H9 (cell line): ENCODE measurements around the gene ACOXL. TPM values are rescaled to one million over a fixed set of nuclear protein-coding genes. Genes with fewer than 3 reads are reported as not detected.

Experiments
- DNase-seq: peaks from one replicate; pipeline ENCODE4 v3.0.0-alpha.2; 2017
- H2AFZ ChIP-seq: one replicate; pipeline ENCODE4 v1.6.1; 2013; ENCODE audit warnings: mild to moderate bottlenecking, low read length, control low read depth, moderate library complexity
- H2AK5ac ChIP-seq: 2 replicates; pipeline ENCODE4 v1.6.1; 2013; ENCODE audit warnings: low read length, control low read depth, mixed read lengths; ENCODE audit not compliant: insufficient read length
- H2BK120ac ChIP-seq: one replicate; pipeline ENCODE4 v1.6.1; 2013; ENCODE audit warnings: low read depth, mild to moderate bottlenecking, low read length, control low read depth, inconsistent platforms; ENCODE audit not compliant: poor library complexity, severe bottlenecking
- H2BK12ac ChIP-seq: 2 replicates; pipeline ENCODE4 v1.6.1; 2013; ENCODE audit warnings: low read length, control low read depth, mixed read lengths, low read depth; ENCODE audit not compliant: insufficient read length
- H2BK15ac ChIP-seq: 2 replicates; pipeline ENCODE4 v1.6.1; 2013; ENCODE audit warnings: low read depth, low read length, control low read depth
- H2BK20ac ChIP-seq: one replicate; pipeline ENCODE4 v1.6.1; 2013; ENCODE audit warnings: low read depth, mild to moderate bottlenecking, low read length, control low read depth, inconsistent platforms; ENCODE audit not compliant: poor library complexity, severe bottlenecking
- H2BK5ac ChIP-seq: 2 replicates; pipeline ENCODE4 v1.6.1; 2013; ENCODE audit warnings: low read length, control low read depth, mixed read lengths; ENCODE audit not compliant: insufficient read length
- H3K14ac ChIP-seq: 2 replicates; pipeline ENCODE4 v1.6.1; 2013; ENCODE audit warnings: low read length, control low read depth; ENCODE audit not compliant: insufficient read depth
- H3K18ac ChIP-seq: 2 replicates; pipeline ENCODE4 v1.6.1; 2013; ENCODE audit warnings: low read depth, mild to moderate bottlenecking, mixed read lengths, low read length, control low read depth; ENCODE audit not compliant: insufficient read length
- H3K23ac ChIP-seq: 2 replicates; pipeline ENCODE4 v1.6.1; 2013; ENCODE audit warnings: low read length, control low read depth, mixed read lengths, low read depth; ENCODE audit not compliant: insufficient read length
- H3K23me2 ChIP-seq: 2 replicates; pipeline ENCODE4 v1.6.1; 2013; ENCODE audit warnings: low read depth, mild to moderate bottlenecking, mixed read lengths, low read length, control low read depth; ENCODE audit not compliant: insufficient read length, poor library complexity, severe bottlenecking
- H3K27ac ChIP-seq: 2 replicates; pipeline ENCODE4 v1.5.1; 2013; ENCODE audit warnings: low read length, control low read depth, mixed read lengths, low read depth; ENCODE audit not compliant: insufficient read length
- H3K27me3 ChIP-seq: 2 replicates; pipeline ENCODE4 v1.6.1; 2013; ENCODE audit warnings: low read length, control low read depth, inconsistent platforms; ENCODE audit not compliant: insufficient read depth
- H3K4ac ChIP-seq: 2 replicates; pipeline ENCODE4 v1.6.1; 2013; ENCODE audit warnings: low read depth, mild to moderate bottlenecking, control low read depth, inconsistent platforms, low read length, moderate library complexity
- H3K4me1 ChIP-seq: 2 replicates; pipeline ENCODE4 v1.6.1; 2013; ENCODE audit warnings: low read length, control low read depth, inconsistent platforms; ENCODE audit not compliant: insufficient read depth
- H3K4me2 ChIP-seq: 2 replicates; pipeline ENCODE4 v1.6.1; 2013; ENCODE audit warnings: low read length, control low read depth, mixed read lengths; ENCODE audit not compliant: insufficient read length, insufficient read depth
- H3K56ac ChIP-seq: 2 replicates; pipeline ENCODE4 v1.6.1; 2013; ENCODE audit warnings: low read depth, mild to moderate bottlenecking, mixed read lengths, low read length, control low read depth; ENCODE audit not compliant: insufficient read length
- H3K79me1 ChIP-seq: 2 replicates; pipeline ENCODE4 v1.6.1; 2013; ENCODE audit warnings: low read depth, mild to moderate bottlenecking, moderate library complexity, low read length, control low read depth, inconsistent platforms; ENCODE audit not compliant: insufficient read depth, poor library complexity, severe bottlenecking
- H3K79me2 ChIP-seq: 2 replicates; pipeline ENCODE4 v1.6.1; 2013; ENCODE audit warnings: low read length, control low read depth, inconsistent platforms; ENCODE audit not compliant: insufficient read depth
- H3K9ac ChIP-seq: 2 replicates; pipeline ENCODE4 v1.6.1; 2013; ENCODE audit warnings: low read length, control low read depth, mixed read lengths; ENCODE audit not compliant: insufficient read length; ENCODE audit errors: extremely low read depth
- H3K9me3 ChIP-seq: one replicate; pipeline ENCODE4 v1.6.1; 2013; ENCODE audit warnings: low read depth, low read length, inconsistent platforms; ENCODE audit not compliant: control insufficient read depth
- H3T11ph ChIP-seq: one replicate; pipeline ENCODE4 v1.6.1; 2013; ENCODE audit warnings: mild to moderate bottlenecking, low read length, control low read depth, inconsistent platforms
- H4K20me1 ChIP-seq: one replicate; pipeline ENCODE4 v1.6.1; 2013; ENCODE audit not compliant: control insufficient read depth, insufficient read length, insufficient read depth
- H4K5ac ChIP-seq: 2 replicates; pipeline ENCODE4 v1.6.1; 2013; ENCODE audit warnings: low read depth, mild to moderate bottlenecking, mixed read lengths, low read length, control low read depth; ENCODE audit not compliant: insufficient read length
- H4K8ac ChIP-seq: replicated peaks from 2 replicates; pipeline ENCODE4 v1.6.1; 2013; ENCODE audit warnings: low read length, control low read depth, mixed read lengths, low read depth; ENCODE audit not compliant: insufficient read length
- H4K91ac ChIP-seq: 2 replicates; pipeline ENCODE4 v1.6.1; 2013; ENCODE audit warnings: low read depth, mild to moderate bottlenecking, moderate library complexity, mixed read lengths, low read length, control low read depth; ENCODE audit not compliant: insufficient read length
- H3K27ac Mint-ChIP-seq, 3 experiments: 2 replicates in 2 of 3; 3 replicates in 1 of 3; pipeline ENCODE4 v1.8.0; 2020 to 2021; ENCODE audit warnings: mixed read lengths in 3 of 3, mild to moderate bottlenecking in 1 of 3, moderate library complexity in 1 of 3
- H3K27me3 Mint-ChIP-seq: 2 replicates; pipeline ENCODE4 v1.8.0; 2021; ENCODE audit warnings: low read depth, mild to moderate bottlenecking, moderate library complexity, mixed read lengths
- H3K36me3 Mint-ChIP-seq, 3 experiments: 2 replicates in 2 of 3; 3 replicates in 1 of 3; pipeline ENCODE4 v1.8.0; 2020 to 2021; ENCODE audit warnings: low read depth in 3 of 3, mixed read lengths in 3 of 3; ENCODE audit not compliant: insufficient read depth in 1 of 3
- H3K4me1 Mint-ChIP-seq, 2 experiments: 2 replicates each; pipeline ENCODE4 v1.8.0; 2020; ENCODE audit warnings: mixed read lengths in 2 of 2
- H3K4me3 Mint-ChIP-seq, 2 experiments: 2 replicates in 1 of 2; 3 replicates in 1 of 2; pipeline ENCODE4 v1.8.0; 2020 to 2021; ENCODE audit warnings: mild to moderate bottlenecking in 2 of 2, mixed read lengths in 2 of 2, moderate library complexity in 1 of 2
- H3K9me3 Mint-ChIP-seq, 2 experiments: 2 replicates in 1 of 2; 3 replicates in 1 of 2; pipeline ENCODE4 v1.8.0; 2020; ENCODE audit warnings: mild to moderate bottlenecking in 2 of 2, mixed read lengths in 2 of 2, moderate library complexity in 1 of 2
- CTCF ChIP-seq: fragments of 200-600 bp; sonication (generic); conservative IDR thresholded peaks from 3 replicates; pipeline ENCODE4 v1.8.0; 2021; ENCODE audit warnings: antibody characterized with exemption, mild to moderate bottlenecking
- WGBS: extraction: QIAGEN DNeasy Blood & Tissue Kit; methylation state at CpG from one replicate; pipeline ENCODE4 v1.1.7; 2013; ENCODE audit warnings: missing lambda C conversion rate, low lambda C conversion rate, mixed read lengths; ENCODE audit not compliant: insufficient read length; ENCODE audit errors: extremely low coverage; 5-methylcytosine and 5-hydroxymethylcytosine counted together
- total RNA-seq: library from RNA; stranded (reverse); gene quantifications from 2 replicates; pipeline ENCODE4 v1.2.1, GENCODE V29; 2021

The ACOXL gene
- total RNA-seq, 1 experiment from 2014 or later, result 37.6 TPM

- DNase-seq, result no peak
- Histone ChIP-seq H3K56ac (no peak overlapping the region), H3K9me3 (no peaks in the 10 kb centered on the region), H3K79me2 (no peaks in the 10 kb centered on the region), H2BK20ac (no peak overlapping the region), H3K18ac (no peak overlapping the region), H3K14ac (no peak overlapping the region), H2AK5ac (no peak overlapping the region), H4K91ac (no peak overlapping the region), H2BK120ac (no peak overlapping the region), H4K5ac (no peak overlapping the region), H4K20me1 (no peaks in the 10 kb centered on the region), H3K79me1 (peaks cover 3% of the 10 kb centered on the region), H3K27me3 (no peaks in the 10 kb centered on the region), H3K23me2 (no peaks in the 10 kb centered on the region), H2BK5ac (no peak overlapping the region), H3K27ac (no peak overlapping the region), H3K4ac (no peak overlapping the region), H3K9ac (no peak overlapping the region), H2AFZ (no peak overlapping the region), H2BK15ac (no peak overlapping the region), H3K4me1 (no peaks in the 10 kb centered on the region), H2BK12ac (no peak overlapping the region), H4K8ac (no peak overlapping the region), H3K23ac (no peak overlapping the region), H3K4me2 (no peak overlapping the region), H3T11ph (no peak overlapping the region)
- Mint-ChIP-seq H3K36me3 (peaks cover 18 to 48% (median 41%) of the 10 kb centered on the region in 3 experiments; a peak in 6 of 7 replicates), H3K4me1 (peaks cover 12 to 24% of the 10 kb centered on the region in 2 experiments), H3K4me3 (no peak overlapping the region), H3K27ac (peak overlapping the region in 1 of 3 experiments; percentile 61; a peak in 1 of 7 replicates), H3K27me3 (no peaks in the 10 kb centered on the region), H3K9me3 (no peaks in the 10 kb centered on the region)
- no peak for TF ChIP-seq CTCF
- no CpG with 5 or more reads among the region's 3 CpGs for WGBS
Observed at GRCh38 chr2:111148225-111148873, 416.0 kb downstream of the ACOXL start.
